Raji (cell line): ENCODE results near the gene ABCA2.

Source experiments
- POLR2A ChIP-seq: IDR thresholded peaks from 2 replicates; pipeline ENCODE4 v1.6.1; 2011; ENCODE audit warnings: low read depth, low read length, control low read depth; ENCODE audit not compliant: insufficient read depth

ABCA2 gene

DNA sequence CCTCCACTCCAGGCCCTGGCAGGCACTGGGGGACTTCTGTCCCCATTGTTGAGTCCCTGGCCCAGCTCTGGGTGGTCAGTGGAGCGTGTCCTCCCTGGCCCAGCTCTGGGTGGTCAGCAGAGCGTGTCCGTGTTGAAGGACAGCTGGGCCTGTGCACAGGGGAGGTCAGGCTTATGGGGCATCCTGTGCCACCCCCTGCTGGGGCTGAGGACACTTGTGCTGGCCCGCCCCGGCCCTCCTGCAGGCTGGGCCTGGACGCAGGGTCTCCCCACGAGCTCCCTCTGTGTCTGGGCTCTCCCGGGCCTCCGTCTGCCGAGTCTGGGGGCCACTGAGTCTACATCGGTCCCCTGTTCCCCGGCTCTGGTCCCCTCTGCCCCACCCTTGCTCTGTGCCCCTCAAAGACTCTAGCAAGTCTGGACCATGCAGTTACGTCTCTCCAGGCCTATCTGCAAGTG lies 20.2 kb downstream of the ABCA2 start:
- TF ChIP-seq POLR2A: no peak

- TF ChIP-seq POLR2A: no peak
Observed at GRCh38 chr9:137007108-137007815, 20.8 kb downstream of the ABCA2 start.

- no peak for TF ChIP-seq POLR2A
Observed at GRCh38 chr9:137006116-137007003, 21.7 kb downstream of the ABCA2 start.

GRCh38 chr9:137002646-137003041 lies 25.4 kb downstream of the ABCA2 start:
- no peak for TF ChIP-seq POLR2A

- TF ChIP-seq POLR2A: no peak
Observed at GRCh38 chr9:137001857-137002645, 26.0 kb downstream of the ABCA2 start.

DNA sequence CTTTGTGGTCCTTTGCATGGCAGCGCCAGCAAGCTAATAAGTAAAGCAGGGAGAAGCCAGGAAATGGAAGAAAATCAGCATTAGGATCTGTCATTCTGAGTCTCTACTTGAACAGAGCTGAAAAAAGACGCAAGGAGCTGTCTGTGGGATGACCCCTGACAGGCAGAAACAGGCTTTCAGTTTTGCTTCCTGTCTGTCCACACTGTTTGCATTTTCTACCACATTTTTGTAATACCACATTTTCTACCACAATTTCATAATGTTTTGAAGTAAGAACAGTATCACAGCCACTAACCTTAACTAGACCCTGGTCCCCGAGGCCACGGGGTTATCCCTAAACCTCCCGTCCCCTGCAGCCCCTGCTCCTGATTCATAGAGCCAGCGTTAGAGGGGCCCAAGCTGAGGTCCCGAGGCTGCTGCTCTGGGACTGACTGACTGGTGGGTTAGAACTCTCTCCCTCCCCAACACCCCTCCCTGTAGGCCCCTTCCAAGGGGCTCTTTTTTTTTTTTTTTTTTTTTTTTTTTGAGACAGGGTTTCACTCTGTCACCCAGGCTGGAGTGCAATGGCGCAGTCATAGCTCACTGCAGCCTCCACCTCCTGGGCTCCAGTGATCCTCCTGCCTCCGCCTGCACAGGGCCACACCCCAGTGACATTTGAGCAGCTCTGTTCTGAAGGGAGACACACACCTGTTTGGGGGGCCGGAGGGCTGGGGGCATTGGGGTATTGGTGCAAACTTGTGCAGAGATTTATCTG lies 27.7 kb downstream of the ABCA2 start:
- TF ChIP-seq POLR2A: 0 out of 2 replicates have a peak, but pooled peaks have one; percentile 14

- no peak for TF ChIP-seq POLR2A
Observed at GRCh38 chr9:136997830-136998234, 30.2 kb downstream of the ABCA2 start.

GRCh38 chr9:136997371-136997770 lies 30.7 kb downstream of the ABCA2 start:
- 0 out of 2 replicates have a peak, but pooled peaks have one; percentile 29 for TF ChIP-seq POLR2A

DNA sequence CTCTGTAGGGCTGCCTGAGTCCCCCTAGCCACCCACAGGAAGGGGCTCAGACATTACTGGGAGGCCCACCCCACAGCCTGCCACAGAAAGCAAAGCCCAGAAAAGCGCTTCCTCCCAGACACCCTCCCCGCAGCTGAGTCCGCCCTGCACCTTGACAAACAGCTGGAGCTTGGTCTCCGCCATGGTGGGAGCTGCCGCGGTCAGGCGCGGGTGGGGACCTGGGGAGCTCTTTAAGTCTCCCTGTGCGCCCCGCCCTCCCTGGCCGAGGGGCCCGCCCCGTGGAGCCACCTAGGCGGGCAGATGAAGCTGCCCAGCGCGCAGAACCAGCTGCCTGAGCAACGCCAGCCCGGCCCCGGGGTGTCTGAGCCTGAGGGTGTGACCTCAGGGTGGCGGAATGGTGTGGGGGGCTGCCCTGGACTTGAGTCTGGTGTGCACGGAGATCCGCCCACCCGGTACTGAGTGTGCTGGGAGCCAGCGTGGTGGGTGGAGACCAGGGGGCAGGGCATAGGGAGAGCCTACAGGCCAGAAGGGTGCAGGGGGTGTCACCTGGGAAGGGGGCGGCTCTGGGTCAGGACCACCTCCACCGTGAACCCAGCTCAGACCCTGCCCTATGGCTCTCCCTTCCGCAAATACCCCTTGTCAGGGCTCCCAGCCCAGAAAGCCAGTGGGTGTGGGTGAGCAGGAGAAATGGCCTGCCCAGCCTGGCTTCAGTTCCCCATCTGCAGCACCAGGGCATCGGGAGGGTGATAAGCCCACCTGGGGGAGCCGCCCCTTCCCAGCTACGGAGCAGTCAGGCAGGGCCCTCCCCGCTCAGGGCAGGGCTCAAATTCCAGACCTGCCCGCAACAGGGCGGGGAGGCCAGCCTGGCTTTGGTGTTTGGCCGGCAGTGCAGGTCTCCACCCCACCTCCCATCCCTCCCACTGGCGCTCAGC lies 31.4 kb downstream of the ABCA2 start, which contains the start of gene CLIC3:
Gene CLIC3 (minus strand): TSS at position 208 of the 932 bp plus-strand sequence. CDS start 25 bp downstream, at position 183.
- TF ChIP-seq POLR2A: no peak

GRCh38 chr9:136995772-136996311 lies 32.2 kb downstream of the ABCA2 start:
- TF ChIP-seq POLR2A: no peak

DNA sequence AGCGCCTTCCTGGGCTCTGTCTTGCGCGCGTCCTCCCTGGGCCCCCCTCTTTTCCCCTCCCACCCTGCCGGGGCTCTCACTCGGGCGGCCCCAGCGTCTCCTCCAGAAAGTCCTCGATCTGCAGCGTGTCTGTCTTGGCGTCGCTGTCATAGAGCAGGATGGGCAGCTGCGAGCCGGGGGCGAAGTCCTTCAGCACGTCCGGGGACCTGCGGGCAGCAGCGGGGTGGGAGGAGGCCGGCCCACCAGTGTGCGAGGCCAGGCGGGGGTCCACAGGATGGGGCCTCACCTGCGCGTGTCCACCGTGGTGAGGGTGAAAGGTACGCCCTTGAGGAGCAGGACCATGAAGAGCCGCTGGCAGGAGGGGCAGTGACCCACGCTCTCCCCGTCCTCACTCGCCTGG lies 32.7 kb downstream of the ABCA2 start:
- TF ChIP-seq POLR2A: no peak

DNA sequence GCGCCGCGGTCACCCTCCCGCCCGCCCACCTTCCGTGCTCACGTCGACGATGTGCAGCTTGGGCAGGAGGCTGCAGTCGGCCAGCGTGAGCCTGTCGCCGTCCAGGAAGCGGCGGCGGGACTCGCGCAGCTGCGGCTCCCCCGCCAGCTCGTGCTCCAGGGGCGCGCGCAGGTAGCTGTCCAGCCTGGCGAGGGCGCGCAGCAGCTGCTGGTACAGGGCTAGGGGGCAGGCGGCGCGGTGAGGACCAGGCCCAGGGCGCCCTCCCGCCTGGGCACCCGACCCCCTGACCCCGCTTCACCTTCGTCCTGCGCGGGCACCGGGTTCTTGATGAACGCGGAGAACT lies 33.2 kb downstream of the ABCA2 start:
- no peak for TF ChIP-seq POLR2A
